ENCODE results near the gene RSPO1. TPM values are rescaled to one million over a fixed set of nuclear protein-coding genes. Genes with fewer than 3 reads are reported as not detected.

Gene RSPO1
- total RNA-seq, 2 experiments from 2014 or later: not detected

GRCh38 chr1:37629008-37629407 is 5.7 kb downstream of the RSPO1 start:
- H3K4me1 Mint-ChIP-seq: peaks cover 2% of the 10 kb centered on the region
- peaks cover 79% of the 10 kb centered on the region for H3K27me3 Mint-ChIP-seq
- no peaks in the 10 kb centered on the region for H3K36me3 Mint-ChIP-seq (ENCODE audit: low read depth)
- H3K27ac Mint-ChIP-seq: no peak overlapping the region
- no peak for DNase-seq
- CTCF ChIA-PET: interaction anchor here (1.2 kb wide), 1 partner anchor 10 kb away, joined by 3 read pairs; no protein-coding TSS in a partner anchor
- H3K9me3 Mint-ChIP-seq: no peaks in the 10 kb centered on the region
- no peak overlapping the region for H3K4me3 Mint-ChIP-seq
- POLR2A ChIA-PET: interaction anchor here (0.6 kb wide), 1 partner anchor 570 kb away, joined by 7 read pairs; no protein-coding TSS in a partner anchor

GRCh38 chr1:37628026-37628556 is 6.6 kb downstream of the RSPO1 start:
- ChIA-PET POLR2A (no interaction called here), CTCF (no interaction called here)
- Mint-ChIP-seq H3K27me3 (peaks cover 70% of the 10 kb centered on the region), H3K36me3 (ENCODE audit: low read depth) (no peaks in the 10 kb centered on the region), H3K9me3 (no peaks in the 10 kb centered on the region), H3K4me1 (no peaks in the 10 kb centered on the region), H3K27ac (no peak overlapping the region), H3K4me3 (no peak overlapping the region)
- DNase-seq: no peak

- ChIA-PET CTCF (interaction anchor here (0.8 to 1.2 kb wide), 3 partner anchors 19 to 201 kb away, joined by 3 to 6 read pairs (median 4); no protein-coding TSS in a partner anchor), POLR2A (no interaction called here)
Measured at GRCh38 chr1:37622131-37622530, 12.6 kb downstream of the RSPO1 start.

GRCh38 chr1:37621326-37621870 is 13.3 kb downstream of the RSPO1 start:
- no peaks in the 10 kb centered on the region for H3K9me3 Mint-ChIP-seq
- H3K27ac Mint-ChIP-seq: no peak overlapping the region
- CTCF ChIA-PET: interaction anchor here (0.8 kb wide), 1 partner anchor 202 kb away, joined by 3 read pairs; no protein-coding TSS in a partner anchor
- H3K36me3 Mint-ChIP-seq (ENCODE audit: low read depth): no peaks in the 10 kb centered on the region
- DNase-seq: no peak
- H3K27me3 Mint-ChIP-seq: peaks cover 33% of the 10 kb centered on the region
- POLR2A ChIA-PET: no interaction called here
- no peaks in the 10 kb centered on the region for H3K4me1 Mint-ChIP-seq
- no peak overlapping the region for H3K4me3 Mint-ChIP-seq

More at GRCh38 chr1:37622131-37622530, 12.6 kb downstream of the RSPO1 start:
- no peaks in the 10 kb centered on the region for H3K4me1 Mint-ChIP-seq
- H3K36me3 Mint-ChIP-seq (ENCODE audit: low read depth): no peaks in the 10 kb centered on the region
- no peak overlapping the region for H3K4me3 Mint-ChIP-seq
- no peak overlapping the region for H3K27ac Mint-ChIP-seq
- no peak for DNase-seq
- no peaks in the 10 kb centered on the region for H3K9me3 Mint-ChIP-seq
- peaks cover 36% of the 10 kb centered on the region for H3K27me3 Mint-ChIP-seq

GRCh38 chr1:37620707-37621106 is 14.0 kb downstream of the RSPO1 start:
- ChIA-PET CTCF (no interaction called here), POLR2A (no interaction called here)
- H3K27me3 Mint-ChIP-seq: peaks cover 34% of the 10 kb centered on the region
- H3K9me3 Mint-ChIP-seq: no peaks in the 10 kb centered on the region
- H3K4me1 Mint-ChIP-seq: no peaks in the 10 kb centered on the region
- no peaks in the 10 kb centered on the region for H3K36me3 Mint-ChIP-seq (ENCODE audit: low read depth)
- H3K4me3 Mint-ChIP-seq: no peak overlapping the region
- DNase-seq: no peak
- no peak overlapping the region for H3K27ac Mint-ChIP-seq

- H3K9me3 Mint-ChIP-seq: no peaks in the 10 kb centered on the region
- DNase-seq: no peak
- H3K4me3 Mint-ChIP-seq: no peak overlapping the region
- H3K4me1 Mint-ChIP-seq: no peaks in the 10 kb centered on the region
- POLR2A ChIA-PET: no interaction called here
- no peak overlapping the region for H3K27ac Mint-ChIP-seq
- CTCF ChIA-PET: interaction anchor here (1.0 kb wide), 1 partner anchor 14 kb away, joined by 3 read pairs; no protein-coding TSS in a partner anchor
- no peaks in the 10 kb centered on the region for H3K36me3 Mint-ChIP-seq (ENCODE audit: low read depth)
- peaks cover 37% of the 10 kb centered on the region for H3K27me3 Mint-ChIP-seq
Measured at GRCh38 chr1:37616330-37616729, 18.4 kb downstream of the RSPO1 start.

GRCh38 chr1:37614105-37614504 is 20.6 kb downstream of the RSPO1 start:
- peaks cover 34% of the 10 kb centered on the region for H3K27me3 Mint-ChIP-seq
- H3K27ac Mint-ChIP-seq: no peak overlapping the region
- no peak overlapping the region for H3K4me3 Mint-ChIP-seq
- H3K36me3 Mint-ChIP-seq (ENCODE audit: low read depth): no peaks in the 10 kb centered on the region
- no peaks in the 10 kb centered on the region for H3K4me1 Mint-ChIP-seq
- H3K9me3 Mint-ChIP-seq: no peaks in the 10 kb centered on the region
- CTCF ChIA-PET: interaction anchor here (0.9 to 1.6 kb wide), 3 partner anchors 10 to 15 kb away, joined by 4 to 6 read pairs (median 5); no protein-coding TSS in a partner anchor
- no peak for DNase-seq
- POLR2A ChIA-PET: no interaction called here

- no peak overlapping the region for H3K4me3 Mint-ChIP-seq
Measured at GRCh38 chr1:37612186-37612585, 22.5 kb downstream of the RSPO1 start.

GRCh38 chr1:37609994-37610393 is 24.7 kb downstream of the RSPO1 start:
- no peaks in the 10 kb centered on the region for H3K9me3 Mint-ChIP-seq
- no peaks in the 10 kb centered on the region for H3K36me3 Mint-ChIP-seq (ENCODE audit: low read depth)
- H3K4me1 Mint-ChIP-seq: no peaks in the 10 kb centered on the region
- POLR2A ChIA-PET: no interaction called here
- no peak overlapping the region for H3K27ac Mint-ChIP-seq
- H3K27me3 Mint-ChIP-seq: peaks cover 10% of the 10 kb centered on the region
- CTCF ChIA-PET: no interaction called here
- no peak overlapping the region for H3K4me3 Mint-ChIP-seq
- no peak for DNase-seq

More at GRCh38 chr1:37612186-37612585, 22.5 kb downstream of the RSPO1 start:
- Mint-ChIP-seq H3K4me1 (no peaks in the 10 kb centered on the region), H3K9me3 (no peaks in the 10 kb centered on the region), H3K36me3 (ENCODE audit: low read depth) (no peaks in the 10 kb centered on the region), H3K27me3 (peaks cover 21% of the 10 kb centered on the region), H3K27ac (no peak overlapping the region)
- ChIA-PET POLR2A (interaction anchor here (0.6 kb wide), 1 partner anchor 70 kb away, joined by 3 read pairs; no protein-coding TSS in a partner anchor), CTCF (no interaction called here)
- no peak for DNase-seq

- Mint-ChIP-seq H3K9me3 (no peaks in the 10 kb centered on the region), H3K27me3 (peaks cover 15% of the 10 kb centered on the region), H3K27ac (no peak overlapping the region), H3K36me3 (ENCODE audit: low read depth) (no peaks in the 10 kb centered on the region), H3K4me3 (no peak overlapping the region), H3K4me1 (no peaks in the 10 kb centered on the region)
- no peak for DNase-seq
- CTCF ChIA-PET: interaction anchor here (0.7 kb wide), 1 partner anchor 14 kb away, joined by 4 read pairs; no protein-coding TSS in a partner anchor
- POLR2A ChIA-PET: no interaction called here
Measured at GRCh38 chr1:37609002-37609401, 25.7 kb downstream of the RSPO1 start.

- no peak for DNase-seq
- CTCF ChIA-PET: interaction anchor here (0.9 to 1.0 kb wide), 2 partner anchors 75 to 84 kb away, joined by 3 read pairs; a partner anchor contains a TSS
- H3K4me3 Mint-ChIP-seq: no peak overlapping the region
- no peaks in the 10 kb centered on the region for H3K4me1 Mint-ChIP-seq
- H3K36me3 Mint-ChIP-seq (ENCODE audit: low read depth): no peaks in the 10 kb centered on the region
- H3K27ac Mint-ChIP-seq: no peak overlapping the region
- H3K9me3 Mint-ChIP-seq: no peaks in the 10 kb centered on the region
- peaks cover 21% of the 10 kb centered on the region for H3K27me3 Mint-ChIP-seq
- POLR2A ChIA-PET: interaction anchor here (0.7 kb wide), 1 partner anchor 9 kb away, joined by 3 read pairs; no protein-coding TSS in a partner anchor
Measured at GRCh38 chr1:37606481-37607263, 28.0 kb downstream of the RSPO1 start.

GRCh38 chr1:37605806-37606474 is 28.8 kb downstream of the RSPO1 start:
- ChIA-PET CTCF (interaction anchor here (0.9 to 1.0 kb wide), 2 partner anchors 76 to 84 kb away, joined by 3 read pairs; a partner anchor contains a TSS), POLR2A (no interaction called here)
- Mint-ChIP-seq H3K4me3 (no peak overlapping the region), H3K27me3 (peaks cover 29% of the 10 kb centered on the region), H3K4me1 (no peaks in the 10 kb centered on the region), H3K27ac (no peak overlapping the region), H3K9me3 (no peaks in the 10 kb centered on the region), H3K36me3 (ENCODE audit: low read depth) (no peaks in the 10 kb centered on the region)
- DNase-seq: no peak
